Measurements from ENCODE around the gene NELL2.

DNA sequence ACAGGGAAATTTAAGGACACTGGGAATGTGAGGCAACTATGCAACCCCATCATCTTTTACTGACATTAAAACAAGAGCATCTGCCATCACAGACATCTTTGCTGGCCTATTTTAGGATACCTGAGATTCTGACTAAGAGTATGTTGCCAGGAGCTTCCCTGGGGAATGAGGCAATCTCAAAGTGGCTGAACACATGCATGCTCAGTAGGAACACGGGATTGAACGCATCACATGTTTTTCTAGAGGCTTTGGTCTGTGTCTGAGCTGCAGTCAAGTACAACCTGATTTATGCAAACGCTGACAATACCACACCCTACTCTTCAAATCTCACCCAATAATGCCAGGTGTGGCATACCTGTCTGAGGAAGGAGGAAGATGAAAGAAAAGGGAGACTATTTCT lies 416.5 kb downstream of the NELL2 start:
- TF ChIP-seq CUX1 (CRISPR knock-in tag; IDR thresholded peaks at IDR 0.05) = no peak
- TF ChIP-seq, protein P1, sequence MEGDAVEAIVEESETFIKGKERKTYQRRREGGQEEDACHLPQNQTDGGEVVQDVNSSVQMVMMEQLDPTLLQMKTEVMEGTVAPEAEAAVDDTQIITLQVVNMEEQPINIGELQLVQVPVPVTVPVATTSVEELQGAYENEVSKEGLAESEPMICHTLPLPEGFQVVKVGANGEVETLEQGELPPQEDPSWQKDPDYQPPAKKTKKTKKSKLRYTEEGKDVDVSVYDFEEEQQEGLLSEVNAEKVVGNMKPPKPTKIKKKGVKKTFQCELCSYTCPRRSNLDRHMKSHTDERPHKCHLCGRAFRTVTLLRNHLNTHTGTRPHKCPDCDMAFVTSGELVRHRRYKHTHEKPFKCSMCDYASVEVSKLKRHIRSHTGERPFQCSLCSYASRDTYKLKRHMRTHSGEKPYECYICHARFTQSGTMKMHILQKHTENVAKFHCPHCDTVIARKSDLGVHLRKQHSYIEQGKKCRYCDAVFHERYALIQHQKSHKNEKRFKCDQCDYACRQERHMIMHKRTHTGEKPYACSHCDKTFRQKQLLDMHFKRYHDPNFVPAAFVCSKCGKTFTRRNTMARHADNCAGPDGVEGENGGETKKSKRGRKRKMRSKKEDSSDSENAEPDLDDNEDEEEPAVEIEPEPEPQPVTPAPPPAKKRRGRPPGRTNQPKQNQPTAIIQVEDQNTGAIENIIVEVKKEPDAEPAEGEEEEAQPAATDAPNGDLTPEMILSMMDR (IDR thresholded peaks at IDR 0.05 in 2 of 3, conservative IDR thresholded peaks at IDR 0.05 in 1 of 3; ENCODE audit: insufficient read depth in 2 of 3, low read depth in 1 of 3, low read length in 3 of 3) = no peak
- no peak for TF ChIP-seq SAP30 (IDR thresholded peaks at IDR 0.05; ENCODE audit: borderline replicate concordance, insufficient read depth, low read depth, low read length, poor library complexity, severe bottlenecking)
- no peak for TF ChIP-seq MYNN (IDR thresholded peaks at IDR 0.05)
- no peak for TF ChIP-seq MYNN (CRISPR knock-in tag; IDR thresholded peaks at IDR 0.05)
- TF ChIP-seq DMBX1 (CRISPR knock-in tag; IDR thresholded peaks at IDR 0.05; ENCODE audit: borderline replicate concordance) = no peak
- TF ChIP-seq HMBOX1 (IDR thresholded peaks at IDR 0.05) = no peak
- TF ChIP-seq TEAD1 (CRISPR knock-in tag; IDR thresholded peaks at IDR 0.05) = no peak
- no peak for TF ChIP-seq MTF1 (CRISPR knock-in tag; IDR thresholded peaks at IDR 0.05; ENCODE audit: borderline replicate concordance)
- TF ChIP-seq TBP (optimal IDR thresholded peaks at IDR 0.05; ENCODE audit: low read depth, low read length) = no peak
- no peak for TF ChIP-seq ZNF175 (CRISPR knock-in tag; IDR thresholded peaks at IDR 0.05; ENCODE audit: low read depth)
- no peak for TF ChIP-seq FOXM1 (IDR thresholded peaks at IDR 0.05; ENCODE audit: low read depth)
- no peak for TF ChIP-seq FOXM1 (CRISPR knock-in tag; IDR thresholded peaks at IDR 0.05; ENCODE audit: low read depth)
- TF ChIP-seq CEBPB (tag; IDR thresholded peaks at IDR 0.05) = no peak
- no peak for TF ChIP-seq ZNF274 (IDR thresholded peaks at IDR 0.05; ENCODE audit: borderline replicate concordance, low read depth, low read length)
- TF ChIP-seq PHF21A (IDR thresholded peaks at IDR 0.05; ENCODE audit: borderline replicate concordance, low read depth) = no peak

All from K562 (cell line).